Effector CD4-positive, alpha-beta T cell (primary cell): ENCODE measurements around the gene TXNRD3.

ENCODE experiments used
- DNase-seq: peaks from one replicate; pipeline ENCODE4 v3.0.0-alpha.2; 2020

Gene TXNRD3

DNA sequence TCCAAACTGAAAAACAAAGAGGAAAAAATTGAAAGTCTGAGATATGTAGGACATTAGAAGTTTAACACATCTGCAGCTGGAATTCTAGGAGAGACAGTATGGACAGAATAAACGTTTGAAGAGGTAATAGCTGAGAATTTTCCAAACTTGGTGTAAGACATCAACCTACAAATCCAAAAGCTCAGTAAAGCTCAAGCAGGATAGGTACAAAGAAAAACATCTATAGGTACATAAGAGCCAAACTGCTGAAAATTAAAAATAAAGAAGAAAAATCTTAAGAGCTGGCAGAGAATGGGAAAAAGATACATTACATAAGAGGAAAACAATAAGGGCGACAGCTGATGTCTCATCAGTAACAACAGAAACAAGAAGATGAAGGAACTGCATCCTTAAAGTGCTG lies 73.4 kb downstream of the TXNRD3 start:
- no peak for DNase-seq

DNA sequence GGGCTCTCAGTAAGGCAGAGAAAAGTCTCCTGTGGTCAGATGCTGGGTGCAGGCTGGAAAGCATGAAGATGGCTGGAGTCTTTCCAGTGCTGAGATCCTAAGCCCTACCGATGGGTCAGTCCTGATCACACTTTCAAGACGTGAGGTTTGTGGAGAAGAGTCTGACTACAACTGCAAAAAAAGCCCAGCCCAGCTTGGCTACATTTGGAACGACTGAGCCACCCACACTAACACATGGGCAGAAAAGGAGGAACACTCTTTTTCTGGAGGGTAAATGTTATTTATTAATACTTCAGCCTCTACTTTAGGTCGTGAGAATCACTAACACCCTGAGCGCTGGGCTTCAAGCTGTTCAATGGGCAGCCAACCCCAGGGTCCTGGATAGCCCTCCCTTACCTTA lies 74.2 kb downstream of the TXNRD3 start:
- no peak for DNase-seq

DNA sequence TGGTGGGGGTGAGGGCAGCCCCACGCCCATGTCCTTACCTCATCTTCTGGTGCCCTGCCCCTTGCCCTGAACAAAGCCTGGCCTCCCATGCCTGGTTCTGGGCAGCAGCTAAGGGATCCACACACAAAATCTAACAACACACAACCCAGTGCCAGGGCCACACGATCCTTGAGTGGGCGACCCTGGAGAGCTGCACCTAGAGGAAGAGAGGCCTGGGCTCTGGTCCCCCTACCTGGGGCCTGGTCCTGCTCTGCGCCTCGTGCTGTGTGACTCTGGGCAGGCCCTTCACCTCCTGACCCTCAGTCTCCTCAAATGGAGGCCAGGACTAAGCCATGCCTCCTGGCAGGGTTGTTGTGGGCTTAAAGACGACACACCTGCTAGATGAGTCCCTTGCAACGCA lies 76.2 kb downstream of the TXNRD3 start:
- DNase-seq: no peak

DNA sequence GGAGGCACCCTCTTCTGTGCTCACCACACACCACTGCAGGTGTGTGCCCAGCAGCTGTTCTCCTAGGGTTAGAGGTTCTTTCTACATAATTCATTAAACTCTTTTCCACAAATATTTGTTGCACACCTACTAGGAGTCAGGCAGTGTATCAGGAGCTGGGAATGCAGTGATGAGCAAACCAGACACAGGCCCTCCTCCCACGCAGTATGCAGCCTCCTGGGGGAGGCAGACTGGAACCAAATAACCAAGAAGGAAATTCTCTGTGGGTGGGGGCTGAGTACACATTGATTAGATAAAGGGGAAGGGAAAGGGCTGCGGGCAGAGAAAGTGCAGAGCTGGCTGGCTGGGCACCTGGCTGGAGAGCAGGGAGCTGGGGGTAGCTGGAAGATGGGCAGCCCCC lies 77.7 kb downstream of the TXNRD3 start:
- no peak for DNase-seq

DNA sequence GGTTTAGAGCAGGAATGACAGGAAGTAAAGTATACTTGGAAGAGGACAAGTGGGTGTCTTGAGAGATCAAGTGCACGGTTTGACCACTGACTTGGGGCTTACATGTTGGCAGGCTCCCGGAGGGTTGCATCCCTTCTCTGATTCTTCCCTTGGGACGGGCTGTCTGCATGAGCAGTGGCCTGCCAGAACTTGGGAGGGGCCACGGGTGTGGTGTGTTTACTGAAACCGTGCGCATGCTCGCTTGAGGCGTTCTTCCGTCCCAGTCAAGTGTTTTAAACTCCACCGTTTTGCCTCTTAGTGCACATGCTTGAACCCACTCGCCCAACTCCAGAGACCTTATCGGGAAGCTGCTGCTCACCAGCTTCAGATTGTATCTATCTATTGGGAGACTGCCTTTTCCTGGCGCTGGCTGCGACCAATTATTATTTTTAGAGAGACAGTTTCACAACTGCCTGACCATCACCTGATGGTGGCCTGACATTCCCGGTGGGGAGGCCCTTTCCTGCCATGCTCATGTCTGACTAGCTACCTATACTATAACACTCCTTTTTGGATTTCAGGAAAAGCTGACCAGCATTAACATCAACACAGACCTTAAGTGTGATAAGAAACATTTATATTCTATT lies 81.3 kb downstream of the TXNRD3 start:
- no peak for DNase-seq

DNA sequence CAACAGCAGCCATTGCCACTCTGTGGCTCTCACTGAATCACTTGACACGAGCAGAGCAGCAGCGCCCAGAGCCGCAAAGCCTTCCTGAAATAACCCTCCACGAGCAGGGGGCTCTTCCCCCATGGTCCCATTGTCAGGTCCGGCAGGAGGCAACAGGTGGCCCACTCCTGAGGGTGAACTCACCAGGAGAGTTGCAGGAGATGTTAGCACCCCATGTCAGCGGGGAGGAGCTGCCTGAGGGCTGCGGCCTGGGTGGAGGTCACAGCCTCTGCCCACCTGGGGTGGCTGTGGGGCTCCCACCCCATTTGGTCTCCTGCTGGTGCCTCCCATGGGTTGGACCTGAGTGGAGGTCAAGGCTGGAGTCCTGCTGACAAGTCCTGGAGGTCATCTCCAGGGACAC lies 83.8 kb downstream of the TXNRD3 start:
- DNase-seq: no peak

DNA sequence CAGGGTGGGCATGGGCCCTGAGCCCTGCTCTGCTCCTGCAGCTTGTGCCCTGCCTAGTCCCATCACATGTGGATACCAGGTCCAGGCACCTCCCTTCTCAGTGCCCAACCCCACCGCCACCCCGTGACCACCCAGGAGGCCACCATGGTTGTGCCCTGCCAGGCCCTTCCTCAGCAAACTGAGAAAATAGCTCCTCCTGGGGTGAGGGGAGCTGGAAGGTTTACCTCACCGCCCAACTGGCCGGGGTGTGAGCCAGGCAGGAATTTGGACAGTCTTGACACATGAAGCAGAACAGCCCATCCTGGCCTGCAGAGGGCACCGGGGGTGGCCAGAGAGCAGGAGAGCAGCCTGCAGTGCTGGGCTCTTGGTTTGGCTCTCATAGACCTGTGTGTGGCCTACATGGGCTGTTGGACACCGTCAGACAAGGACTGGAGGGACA lies 84.8 kb downstream of the TXNRD3 start:
- DNase-seq: no peak

DNA sequence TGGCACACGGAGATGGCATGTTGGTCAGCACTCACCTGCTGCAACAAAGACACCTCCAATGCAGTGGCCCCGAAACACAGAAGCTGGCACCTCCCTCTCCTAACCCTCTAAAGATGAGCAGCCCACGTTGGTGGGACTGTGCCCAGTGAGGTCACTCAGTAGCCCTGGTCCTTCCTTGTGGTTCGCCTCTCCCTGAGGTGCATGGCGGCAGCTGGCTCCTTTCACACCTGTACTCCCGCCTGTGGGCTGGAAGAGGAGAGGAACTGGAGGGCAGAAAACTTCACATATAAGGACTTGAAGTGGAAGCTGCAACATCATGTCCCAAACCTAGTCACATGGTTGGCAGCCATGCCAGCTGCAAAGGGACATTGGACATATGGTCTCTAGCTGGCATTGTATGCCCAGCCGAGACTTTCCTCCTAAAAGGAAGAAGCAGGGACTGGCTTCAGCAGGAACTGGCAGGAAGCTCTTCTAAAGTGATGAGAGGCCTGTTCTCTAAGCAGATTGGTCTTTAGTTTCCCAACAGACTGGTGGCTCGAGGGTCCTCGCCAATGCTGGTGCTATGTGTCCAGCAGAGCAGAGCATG lies 85.4 kb downstream of the TXNRD3 start:
- DNase-seq: no peak

DNA sequence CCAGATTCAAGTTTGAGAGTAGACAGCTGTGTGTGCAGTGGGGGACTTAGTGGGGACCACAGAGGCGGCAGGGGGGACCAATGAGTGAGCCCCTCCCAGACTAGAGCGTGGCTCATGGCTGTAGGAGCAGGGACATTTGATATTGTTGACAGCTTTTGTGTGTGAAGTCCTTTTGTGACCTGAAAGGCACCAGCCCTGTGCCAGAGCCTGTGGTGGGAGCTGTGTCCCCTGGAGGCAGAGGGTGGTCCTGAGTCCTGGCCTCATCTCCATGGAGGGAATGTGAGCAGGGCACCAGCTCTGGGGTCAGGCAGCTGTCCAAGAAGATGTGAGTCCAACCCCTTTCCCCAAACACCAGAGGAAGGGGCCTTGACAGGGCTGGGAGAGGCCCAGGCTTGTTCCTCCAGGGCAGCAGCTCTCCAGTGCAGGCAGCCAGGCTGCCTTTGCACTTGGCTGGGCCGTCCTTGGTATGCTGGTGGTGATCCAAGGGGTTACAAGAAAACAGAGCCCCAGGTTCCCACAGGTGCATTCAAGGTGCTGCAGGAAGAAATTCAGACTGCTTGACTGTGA lies 86.1 kb downstream of the TXNRD3 start:
- DNase-seq: no peak

DNA sequence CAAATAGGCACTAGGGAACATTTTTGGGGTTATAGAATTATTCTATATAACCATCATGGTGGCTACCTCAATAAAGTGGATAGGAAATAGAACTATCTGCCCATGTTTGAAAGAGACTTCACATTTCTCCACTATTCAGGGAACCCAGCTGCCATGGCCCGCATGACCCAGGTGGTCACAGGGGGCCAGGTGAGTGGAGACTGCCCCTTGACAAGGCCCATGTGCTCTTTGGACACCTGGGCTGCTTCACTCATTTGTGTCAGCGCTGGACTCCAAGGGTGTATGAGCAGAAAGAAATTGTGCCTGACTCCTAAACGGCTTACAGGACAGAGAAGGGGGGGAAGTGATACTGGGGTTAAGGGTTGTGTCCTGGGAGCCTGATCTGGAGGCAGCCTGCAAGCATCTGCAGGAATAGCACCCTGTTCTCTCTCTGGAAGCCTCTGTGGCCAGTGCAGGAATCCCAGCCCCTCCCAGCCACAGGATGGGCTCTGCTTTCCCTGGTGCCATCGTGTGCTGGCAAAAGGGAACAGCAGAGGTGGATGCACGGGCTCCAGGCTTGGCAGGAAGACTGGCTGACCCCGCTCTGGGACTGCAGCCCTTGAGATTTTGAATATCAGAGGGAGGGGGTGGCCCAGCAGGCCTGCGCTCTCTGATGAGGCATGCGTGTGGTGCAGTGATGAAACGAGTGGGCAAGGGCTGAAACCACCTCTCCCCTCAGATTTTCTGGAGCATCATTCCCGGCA lies 87.1 kb downstream of the TXNRD3 start:
- no peak for DNase-seq

DNA sequence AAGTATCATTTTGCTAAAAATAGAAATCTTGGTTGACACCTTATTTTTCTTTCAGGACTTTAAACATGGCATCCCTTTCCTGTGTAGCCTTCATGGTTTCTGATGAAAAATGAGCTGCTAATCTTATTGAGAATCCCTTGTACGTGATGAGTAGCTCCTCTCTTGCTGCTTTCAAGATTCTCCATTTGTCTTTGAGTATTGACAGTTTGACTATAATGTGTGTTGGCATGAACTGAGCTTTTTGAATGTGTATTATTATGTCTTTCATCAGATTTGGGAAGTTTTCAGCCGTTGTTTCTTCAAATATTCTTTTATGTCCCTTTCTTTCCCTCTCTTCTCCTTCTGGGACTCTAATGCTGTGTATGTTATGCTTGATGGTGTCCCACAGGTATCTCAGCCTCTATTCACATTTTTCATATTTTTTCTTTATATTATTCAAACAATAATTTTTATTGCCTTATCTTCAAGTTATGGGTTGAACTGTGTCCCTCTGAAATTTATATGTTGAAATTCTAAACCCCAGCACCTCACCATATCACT lies 92.1 kb downstream of the TXNRD3 start:
- DNase-seq: no peak

DNA sequence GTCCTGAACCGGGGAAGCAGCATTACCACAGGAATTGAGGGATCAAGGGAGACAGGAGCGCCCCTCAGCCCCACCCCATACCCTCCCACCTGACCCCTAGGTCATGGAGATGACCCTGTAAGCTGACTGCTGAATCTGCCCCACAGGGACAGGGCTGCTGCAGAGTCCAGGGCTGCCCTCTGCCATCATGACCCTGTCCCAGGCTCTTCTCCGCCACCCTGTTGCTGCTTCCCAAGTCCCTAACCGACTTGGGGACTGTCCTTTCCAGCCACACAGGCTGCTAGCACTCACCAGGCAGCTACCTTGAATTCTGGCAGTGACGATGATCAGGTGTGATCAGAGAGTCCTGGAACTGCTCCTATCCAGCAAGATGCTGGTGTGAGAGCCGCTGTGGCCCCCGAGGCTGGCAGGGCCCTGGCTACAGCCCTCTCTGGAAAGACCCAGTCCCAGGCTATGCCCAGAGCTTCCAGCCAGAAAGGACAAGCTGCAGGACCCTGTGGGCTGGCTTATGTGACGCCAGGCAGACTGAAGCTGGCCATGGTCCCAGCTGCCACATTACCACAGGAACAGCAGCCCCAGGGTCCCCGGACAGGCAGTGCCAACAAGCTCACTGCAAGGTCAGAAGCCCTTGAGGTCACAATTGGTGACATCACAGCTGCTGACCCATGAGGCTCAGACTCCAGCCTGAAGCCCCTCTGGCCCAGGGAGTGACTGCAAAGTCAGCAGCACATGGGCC lies 96.4 kb downstream of the TXNRD3 start, which contains the start of gene C3orf22:
C3orf22 (minus strand) TSS at position 597 of the 736 bp plus-strand sequence. CDS start 5,542 bp downstream, outside the sequence.
- DNase-seq: no peak

DNA sequence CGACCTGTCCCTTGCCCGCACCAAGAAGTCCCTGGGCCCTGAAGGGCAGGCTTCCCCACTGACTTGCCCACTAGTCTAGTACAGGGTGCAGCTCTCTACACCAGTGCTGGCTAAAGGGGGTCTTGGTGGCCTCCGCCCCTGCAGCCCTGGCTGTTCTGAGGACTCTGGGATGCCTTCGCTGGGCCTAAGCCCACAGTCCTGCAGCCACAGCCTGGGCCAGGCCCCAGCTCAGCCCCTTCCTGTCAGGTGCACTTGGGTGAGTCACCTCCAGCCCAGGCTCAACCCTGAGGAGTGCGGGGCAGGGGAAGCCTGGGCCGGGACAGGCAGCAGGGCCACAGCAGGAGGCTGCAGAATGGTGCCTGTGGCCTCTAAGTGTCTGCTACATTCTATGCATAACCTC lies 97.2 kb downstream of the TXNRD3 start:
- no peak for DNase-seq

DNA sequence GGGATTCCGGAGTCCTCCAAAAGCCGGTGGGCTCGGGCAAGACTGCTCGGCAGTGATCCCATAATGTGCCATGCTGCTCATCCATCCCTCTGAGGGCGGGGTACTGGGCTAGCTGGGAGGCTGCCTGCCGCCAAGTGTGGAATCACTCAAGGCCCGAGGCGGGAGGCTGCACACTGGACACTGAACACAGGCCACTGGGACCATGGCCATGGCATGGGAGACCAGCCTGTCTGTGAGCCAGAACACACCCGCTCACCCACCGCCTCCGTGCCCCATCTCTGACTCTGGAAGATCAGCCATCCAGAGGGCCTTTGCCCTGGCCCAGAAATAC lies 97.5 kb downstream of the TXNRD3 start:
- DNase-seq: no peak
